ENCODE results near the gene GNG7. TPM values are rescaled to one million over a fixed set of nuclear protein-coding genes. Genes with fewer than 3 reads are reported as not detected.

The GNG7 gene
- 1 to 10 TPM; 5.3 to 7.1 (median 5.5) TPM for polyA plus RNA-seq (ENCODE audit: insufficient read length in 4 of 4)

DNA sequence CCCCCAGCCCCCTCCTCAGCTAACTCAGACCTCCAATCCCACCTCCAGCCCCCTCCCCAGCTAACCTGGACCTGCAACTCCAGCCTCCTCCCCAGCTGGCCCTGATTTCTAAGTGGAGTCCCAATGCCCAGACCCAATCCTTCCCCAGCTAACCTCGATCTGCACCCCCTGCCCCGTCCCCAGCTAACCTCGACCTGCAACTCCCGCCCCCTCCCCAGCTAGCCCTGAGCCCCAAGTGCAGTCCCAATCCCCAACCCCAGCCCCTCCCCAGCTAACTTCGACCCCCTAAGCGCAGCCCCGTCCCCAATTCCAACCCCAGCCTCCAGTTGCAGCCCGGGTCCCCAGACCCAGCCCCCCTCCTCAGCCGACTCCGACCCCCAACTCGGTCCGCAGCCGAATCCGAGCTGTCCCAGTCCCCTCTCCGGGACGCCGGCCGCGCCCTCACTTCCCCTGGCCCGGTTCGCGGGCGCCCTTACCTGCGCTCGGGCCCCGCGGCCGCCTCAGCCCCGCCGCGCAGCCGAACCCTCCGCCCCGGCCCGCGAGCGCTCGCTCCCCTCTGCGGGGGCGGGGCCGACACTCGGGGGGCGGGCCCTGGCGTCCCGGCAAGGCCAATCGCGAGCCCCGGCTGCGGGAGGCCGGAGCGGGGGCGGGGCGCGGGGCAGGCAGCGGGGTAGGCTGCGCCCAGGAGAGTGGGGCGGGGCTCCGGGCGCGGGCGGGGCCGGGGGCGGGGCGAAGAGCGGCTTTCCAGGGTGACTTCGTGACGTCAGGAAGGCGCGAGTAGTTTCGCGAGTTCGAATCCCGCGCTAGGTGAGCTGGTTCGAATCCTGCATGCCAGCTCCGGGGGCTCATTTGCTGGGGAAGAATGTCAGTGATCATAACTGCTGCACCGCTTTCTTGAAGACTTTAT lies at the start of gene GNG7:
Gene GNG7, minus strand, starts transcription at position 525 of the 907 bp plus-strand sequence. CDS start 182,006 bp downstream, outside the sequence.
- peak; percentile 53 to 79 (median 76) for DNase-seq (ENCODE audit: low read depth in 4 of 4, low spot score in 3 of 4)

DNA sequence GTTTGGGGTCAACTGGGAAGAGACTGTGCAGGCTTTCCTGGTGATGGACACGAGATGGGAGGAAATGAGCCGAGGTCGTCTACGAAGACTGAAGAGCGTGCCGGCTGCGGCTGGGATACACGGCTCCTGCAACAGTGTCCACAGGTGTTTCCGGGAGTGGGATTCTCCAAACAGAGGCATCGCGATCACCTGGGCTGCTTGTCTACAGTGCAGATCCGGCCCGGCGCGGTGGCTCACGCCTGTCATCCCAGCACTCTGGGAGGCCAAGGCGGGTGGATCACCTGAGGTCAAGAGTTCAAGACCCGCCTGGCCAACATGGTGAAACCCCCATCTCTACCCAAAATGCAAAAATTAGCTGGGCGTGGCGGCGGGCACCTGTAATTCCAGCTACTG lies 48.9 kb upstream of the GNG7 start:
- DNase-seq (ENCODE audit: low read depth in 4 of 4, low spot score in 3 of 4) = no peak

DNA sequence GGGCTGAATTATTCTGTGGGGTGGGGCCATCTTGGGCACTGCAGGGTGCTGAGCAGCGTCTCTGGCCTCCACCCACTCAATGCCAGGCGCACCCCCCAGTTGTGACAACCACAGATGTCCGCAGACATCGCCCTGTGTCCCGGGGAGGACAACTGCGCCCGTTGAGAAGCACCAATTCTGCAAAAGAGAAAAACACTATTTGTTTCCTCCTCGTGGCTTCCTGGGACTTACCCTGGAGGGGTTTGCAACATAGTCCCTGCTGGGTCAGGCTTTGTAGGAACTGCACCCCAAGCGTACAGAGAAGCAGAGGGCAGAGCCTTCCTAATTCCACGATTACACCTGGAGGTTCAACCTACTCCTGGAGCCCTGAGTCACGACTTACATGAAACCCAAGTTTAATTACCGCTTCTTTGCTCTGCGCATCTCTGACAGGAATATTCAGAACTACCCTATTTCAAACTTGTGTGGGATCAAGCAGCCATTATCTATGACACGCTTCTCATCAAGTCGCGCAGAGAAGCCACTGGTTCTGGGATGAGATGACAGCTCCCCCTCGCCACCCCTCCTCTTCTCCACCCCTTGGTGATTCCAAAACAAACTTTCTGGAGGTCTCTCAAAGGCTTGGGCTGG lies 48.4 kb upstream of the GNG7 start:
- no peak for DNase-seq (ENCODE audit: low read depth in 4 of 4, low spot score in 3 of 4)

DNA sequence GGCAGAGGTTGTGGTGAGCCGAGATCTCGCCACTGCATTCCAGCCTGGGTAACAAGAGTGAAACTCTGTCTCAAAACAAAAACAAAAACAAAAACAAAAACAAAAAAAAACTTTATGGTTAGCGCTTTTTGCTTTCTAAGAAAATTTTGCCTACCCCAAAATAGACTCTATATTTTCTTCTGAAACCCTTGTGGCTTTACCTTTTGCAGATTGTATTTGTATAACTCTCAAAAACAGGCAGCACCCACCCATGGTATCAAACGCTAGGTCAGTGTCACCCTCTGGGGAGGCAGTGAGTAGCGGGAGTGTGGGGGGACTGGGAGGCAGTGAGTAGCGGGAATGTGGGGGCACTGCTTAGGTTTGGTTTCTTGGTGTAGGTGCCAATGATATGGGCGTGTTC lies 44.9 kb upstream of the GNG7 start:
- DNase-seq (ENCODE audit: low read depth in 4 of 4, low spot score in 3 of 4) = no peak

DNA sequence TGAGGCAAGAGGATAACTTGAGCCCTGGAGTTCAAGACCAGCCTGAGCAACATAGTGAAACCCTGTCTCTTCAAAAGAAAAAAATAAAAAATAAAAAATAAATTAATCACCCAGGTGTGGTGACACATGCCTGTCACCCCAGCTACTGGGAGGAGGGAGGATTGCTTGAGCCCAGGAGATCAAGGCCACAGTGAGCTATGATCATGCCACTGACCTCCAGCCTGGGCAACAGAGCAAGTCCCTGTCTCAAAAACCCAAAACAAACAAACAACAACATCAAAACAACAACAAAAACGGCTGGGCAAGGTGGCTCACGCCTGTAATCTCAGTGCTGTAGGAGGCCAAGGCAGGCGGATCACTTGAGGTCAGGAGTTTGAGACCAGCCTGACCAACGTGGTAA lies 41.6 kb upstream of the GNG7 start:
- no peak for DNase-seq (ENCODE audit: low read depth in 4 of 4, low spot score in 3 of 4)

DNA sequence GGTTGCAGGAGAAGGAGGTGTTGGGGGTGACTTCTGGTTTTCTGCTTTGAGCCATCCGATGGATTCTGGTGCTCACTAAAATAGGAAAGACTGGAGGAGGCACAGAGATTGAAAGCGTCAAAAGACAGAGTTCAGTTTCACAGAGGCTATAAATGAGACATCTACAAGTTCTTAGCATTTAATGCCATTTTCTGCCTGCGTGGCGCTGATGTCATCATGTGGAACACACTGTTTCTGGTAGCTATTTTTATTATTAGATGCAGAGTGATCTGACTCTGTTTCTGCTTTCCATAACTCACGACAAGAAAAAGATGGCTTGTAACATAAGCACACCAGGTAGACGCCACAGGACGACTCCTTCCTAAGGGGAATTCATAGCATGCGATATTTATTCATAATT lies 40.6 kb upstream of the GNG7 start:
- DNase-seq (ENCODE audit: low read depth in 4 of 4, low spot score in 3 of 4) = no peak

DNA sequence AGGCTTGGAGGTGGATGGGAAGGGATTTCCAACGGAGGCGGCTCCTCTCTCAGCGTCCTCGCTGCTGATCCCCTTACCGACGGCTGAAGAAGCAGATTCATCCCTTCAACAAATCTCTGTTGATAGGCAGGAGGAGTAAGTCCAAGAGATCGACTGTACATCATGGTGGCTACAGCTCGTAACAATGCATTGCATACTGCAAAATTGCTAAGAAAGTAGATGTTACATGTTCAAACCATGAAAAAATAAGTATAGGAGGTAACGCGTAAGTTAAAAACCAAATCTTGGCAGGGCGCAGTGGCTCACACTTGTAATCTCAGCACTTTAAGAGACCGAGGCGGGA lies 37.8 kb upstream of the GNG7 start:
- no peak for DNase-seq (ENCODE audit: low read depth in 4 of 4, low spot score in 3 of 4)

DNA sequence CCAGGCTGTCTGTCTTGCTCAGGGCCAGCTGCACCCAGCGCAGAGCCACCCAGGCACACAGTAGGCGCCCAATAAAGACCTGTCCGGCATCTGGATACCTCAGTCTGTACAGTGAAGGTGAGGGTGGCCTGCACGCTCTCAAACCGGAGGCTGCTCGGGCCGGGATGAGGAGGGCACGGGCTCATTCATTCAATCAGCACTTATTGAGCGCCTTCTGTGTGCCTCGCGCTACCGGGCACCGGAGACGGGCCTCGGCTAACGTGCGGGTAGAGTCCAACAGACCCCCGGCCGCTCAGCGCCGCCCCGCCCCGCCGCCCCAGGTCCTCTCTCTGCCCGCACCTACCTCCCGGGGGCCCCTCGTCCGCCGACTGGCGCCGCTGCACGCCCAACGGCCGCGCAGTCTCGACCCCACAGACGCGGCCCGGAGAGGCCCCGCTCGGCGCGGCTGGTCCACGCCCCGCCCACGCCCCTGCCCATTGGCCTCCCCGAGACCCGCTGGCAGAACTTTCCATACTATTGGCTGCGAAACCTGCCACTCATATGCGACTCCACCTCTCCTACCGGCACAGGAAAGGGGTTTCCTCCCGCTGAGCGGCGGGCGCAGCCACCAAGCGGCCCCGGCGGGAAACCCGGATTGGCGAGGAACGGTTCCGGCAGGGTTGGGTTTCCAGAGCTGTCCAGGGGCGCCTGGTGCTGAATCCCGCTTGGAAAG lies 37.3 kb upstream of the GNG7 start, which contains the start of gene SLC39A3:
Gene SLC39A3, minus strand, starts transcription at position 416 of the 712 bp plus-strand sequence. CDS start 2,760 bp downstream, outside the sequence.
- peak; percentile 95 to 98 (median 96) for DNase-seq (ENCODE audit: low read depth in 4 of 4, low spot score in 3 of 4)

DNA sequence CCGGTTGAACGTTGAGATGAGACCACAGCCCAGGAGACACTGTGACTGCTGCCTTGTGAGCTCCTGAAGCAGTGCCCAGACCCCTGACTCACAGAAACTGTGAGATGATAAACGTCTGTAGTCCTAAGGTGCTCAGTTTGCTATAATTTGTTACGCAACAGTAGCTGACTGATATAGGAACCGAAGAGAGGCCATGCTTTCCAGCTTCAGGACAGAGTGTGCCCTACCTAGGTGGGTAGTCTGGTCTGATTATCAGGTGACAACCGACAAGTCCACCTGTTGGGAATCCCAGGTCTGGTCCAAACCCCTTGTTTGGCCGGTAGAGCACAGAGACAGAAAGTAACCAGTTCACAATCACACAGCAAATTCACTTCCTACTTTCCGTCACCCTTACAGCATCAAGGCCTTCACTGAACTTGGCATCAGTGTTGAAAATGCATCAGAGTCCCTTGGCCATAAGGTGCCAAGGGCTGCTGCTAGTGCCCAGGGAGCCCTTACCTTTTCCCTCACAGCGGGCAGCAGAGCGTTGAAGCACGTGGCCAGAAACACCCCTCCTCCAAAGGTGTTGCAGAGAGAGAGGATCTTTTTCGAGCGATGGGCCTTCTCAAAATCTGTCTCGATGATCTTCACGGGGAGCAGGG lies 34.2 kb upstream of the GNG7 start:
- no peak for DNase-seq (ENCODE audit: low read depth in 4 of 4, low spot score in 3 of 4)

DNA sequence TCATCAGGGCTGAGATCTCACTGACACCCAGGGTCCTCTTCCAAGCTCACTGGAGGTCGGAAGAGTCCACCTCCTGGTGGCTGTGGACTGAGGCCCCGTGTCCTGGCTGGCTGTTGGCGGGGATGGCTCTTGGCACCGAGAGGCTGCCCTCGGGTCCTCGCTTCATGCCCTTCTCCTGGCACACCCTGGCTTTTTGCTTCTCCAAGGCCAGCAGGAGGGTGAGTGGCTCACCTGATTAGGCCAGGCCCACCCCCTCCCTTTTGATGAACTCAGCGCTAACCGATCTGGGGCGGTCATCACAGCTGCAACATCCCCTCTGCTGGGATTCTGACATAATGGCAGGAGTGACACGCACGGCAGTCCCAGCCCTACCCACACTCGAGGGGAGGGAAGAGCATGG lies 32.9 kb upstream of the GNG7 start:
- no peak for DNase-seq (ENCODE audit: low read depth in 4 of 4, low spot score in 3 of 4)

DNA sequence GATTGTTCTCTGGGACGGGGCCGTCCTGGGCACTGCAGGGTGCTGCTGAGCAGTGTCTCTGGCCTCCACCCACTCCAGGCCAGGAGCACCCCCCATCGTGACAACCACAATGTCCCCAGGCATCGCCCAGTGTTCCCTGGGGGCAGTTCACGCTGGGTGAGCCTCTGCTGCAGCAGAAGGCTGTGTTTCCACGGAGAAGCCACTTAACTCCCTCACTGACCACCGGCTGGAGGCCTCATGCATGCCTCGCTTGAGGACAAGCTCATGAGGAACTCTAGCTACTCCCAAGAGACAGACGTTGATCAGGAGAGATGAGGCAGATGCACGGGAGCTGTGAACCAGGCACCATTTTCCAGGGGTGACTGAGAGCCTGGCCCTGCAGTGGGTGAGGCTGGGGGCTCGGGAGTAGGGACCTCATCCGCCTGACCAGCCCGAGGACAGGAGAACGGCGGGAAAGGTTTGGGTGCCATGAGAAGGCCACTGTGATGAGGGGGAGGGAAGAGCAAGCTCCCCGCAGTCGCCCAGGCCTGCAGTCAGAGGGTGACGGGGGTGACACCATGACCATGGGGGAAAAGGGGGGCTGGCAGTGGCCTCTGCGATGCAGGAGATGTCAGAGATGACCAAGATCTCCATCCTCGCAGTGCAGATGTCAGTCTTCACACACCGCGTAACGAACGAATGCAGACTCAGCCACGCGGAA lies 32.2 kb upstream of the GNG7 start:
- DNase-seq (ENCODE audit: low read depth in 4 of 4, low spot score in 3 of 4) = no peak

DNA sequence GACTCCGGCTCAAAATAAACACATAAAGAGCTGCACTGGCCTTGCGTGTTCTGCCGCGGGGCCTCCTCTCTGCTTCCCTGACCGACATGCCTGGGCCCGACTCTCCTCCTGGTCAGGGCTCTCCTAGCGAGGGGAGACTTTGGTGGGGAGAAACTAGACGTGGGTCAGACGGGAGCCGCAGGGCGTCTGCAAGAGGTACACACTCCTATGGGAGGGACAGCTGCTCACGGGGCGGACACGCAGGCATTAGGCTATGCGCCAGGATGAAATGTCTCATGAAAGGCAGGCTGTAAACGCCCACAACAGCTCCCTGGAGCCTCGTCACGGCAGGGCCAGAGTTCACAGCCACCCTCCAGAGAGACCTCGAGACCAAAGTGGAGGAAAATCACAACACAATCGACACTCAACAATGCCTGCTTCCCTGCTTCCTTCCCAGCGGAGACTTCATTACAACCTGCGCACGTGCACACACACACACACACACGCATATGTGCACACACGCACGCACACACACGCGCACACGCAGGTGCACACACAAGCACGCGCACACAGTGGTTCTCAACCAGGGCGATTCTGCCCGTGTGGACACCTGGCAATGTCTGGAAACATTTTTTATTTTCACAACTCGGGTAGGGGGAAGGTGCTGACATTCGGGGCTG lies 31.6 kb upstream of the GNG7 start:
- DNase-seq (ENCODE audit: low read depth in 4 of 4, low spot score in 3 of 4) = no peak

DNA sequence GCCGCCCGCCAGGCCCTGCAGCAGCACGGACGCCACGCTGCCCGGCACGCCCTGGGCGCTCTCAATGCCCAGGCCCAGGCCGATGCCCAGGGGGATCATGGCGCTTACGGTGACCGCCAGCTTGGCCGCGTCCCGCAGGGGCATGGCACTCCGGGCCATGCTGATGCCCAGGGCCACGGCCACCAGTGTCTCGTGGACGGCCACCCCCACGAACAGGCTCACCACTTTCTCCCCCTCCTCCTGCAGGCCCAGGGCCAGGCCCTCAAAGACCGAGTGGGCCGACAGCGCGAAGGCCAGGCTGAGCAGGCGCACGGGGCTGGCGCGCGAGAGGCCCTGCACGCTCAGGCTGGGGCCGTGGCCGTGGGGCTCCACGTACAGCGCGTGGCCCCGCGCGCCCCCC lies 30.4 kb upstream of the GNG7 start:
- DNase-seq (ENCODE audit: low read depth in 4 of 4, low spot score in 3 of 4) = no peak

DNA sequence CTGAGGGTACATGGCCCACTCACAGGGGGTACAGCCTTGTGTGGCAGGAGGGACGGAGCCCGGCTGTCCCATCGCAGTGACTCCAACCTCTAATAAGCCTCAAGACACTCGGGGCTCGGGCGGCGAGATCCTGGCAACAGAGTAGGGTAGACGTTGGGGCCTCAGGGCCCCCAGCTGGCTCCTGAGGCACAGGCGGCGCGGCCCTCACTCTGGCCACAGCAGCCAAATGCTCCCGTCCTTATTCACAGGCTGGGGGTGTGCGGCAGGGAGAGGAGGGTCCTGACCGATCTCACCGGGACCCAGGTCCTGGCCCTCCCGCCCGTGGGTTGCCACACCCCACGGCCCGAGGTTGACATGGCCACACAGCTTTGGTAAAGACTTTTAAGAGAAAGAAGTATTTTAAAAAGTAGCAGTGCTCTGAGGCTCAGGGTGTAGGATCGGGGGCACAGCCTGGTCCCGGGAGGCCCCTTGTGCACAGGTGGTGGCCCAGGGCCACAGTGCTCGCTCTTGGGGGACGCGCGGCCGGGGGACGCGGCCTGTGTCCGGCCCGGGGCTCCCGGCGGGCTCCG lies 29.7 kb upstream of the GNG7 start:
- no peak for DNase-seq (ENCODE audit: low read depth in 4 of 4, low spot score in 3 of 4)

DNA sequence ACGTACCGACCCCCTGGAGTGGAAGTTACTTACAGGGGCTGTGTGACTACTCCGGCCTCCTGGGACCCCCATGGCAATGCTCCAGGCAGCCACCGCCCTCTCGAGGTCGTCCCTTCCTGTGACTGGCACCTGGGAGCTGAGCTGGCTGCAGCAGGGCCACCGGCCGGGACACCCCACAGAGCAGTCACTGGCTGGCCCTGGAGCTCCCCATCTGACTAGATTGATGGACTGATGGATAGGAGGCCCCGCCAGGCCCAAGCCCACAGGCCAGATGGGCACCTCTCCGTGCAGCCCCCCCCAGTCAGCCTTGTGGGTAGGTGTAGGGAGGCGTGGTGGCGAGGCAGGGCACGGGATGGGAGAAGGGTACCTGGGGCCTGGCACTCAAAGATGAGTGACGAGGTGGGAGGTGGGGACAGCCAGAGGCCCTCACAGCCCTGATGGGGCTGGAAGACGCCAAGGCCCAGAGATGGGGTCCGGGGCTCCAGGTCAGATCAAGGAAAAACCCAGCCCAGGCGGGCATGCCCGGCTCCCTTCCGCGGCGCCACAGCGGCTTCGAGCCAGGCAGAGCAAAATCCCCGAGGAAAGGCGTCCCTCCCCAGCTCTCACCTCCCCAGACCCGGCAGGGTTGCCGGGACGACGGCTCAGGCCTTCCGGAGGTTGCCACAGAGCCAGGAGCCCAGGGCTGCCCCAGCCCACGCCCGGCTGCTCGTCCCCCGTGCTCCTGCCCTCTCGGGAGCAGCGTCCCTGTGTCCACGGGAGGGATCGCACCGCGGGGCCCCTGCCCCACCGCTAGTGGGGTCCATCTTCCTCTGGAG lies 28.9 kb upstream of the GNG7 start:
- DNase-seq (ENCODE audit: low read depth in 4 of 4, low spot score in 3 of 4) = no peak

DNA sequence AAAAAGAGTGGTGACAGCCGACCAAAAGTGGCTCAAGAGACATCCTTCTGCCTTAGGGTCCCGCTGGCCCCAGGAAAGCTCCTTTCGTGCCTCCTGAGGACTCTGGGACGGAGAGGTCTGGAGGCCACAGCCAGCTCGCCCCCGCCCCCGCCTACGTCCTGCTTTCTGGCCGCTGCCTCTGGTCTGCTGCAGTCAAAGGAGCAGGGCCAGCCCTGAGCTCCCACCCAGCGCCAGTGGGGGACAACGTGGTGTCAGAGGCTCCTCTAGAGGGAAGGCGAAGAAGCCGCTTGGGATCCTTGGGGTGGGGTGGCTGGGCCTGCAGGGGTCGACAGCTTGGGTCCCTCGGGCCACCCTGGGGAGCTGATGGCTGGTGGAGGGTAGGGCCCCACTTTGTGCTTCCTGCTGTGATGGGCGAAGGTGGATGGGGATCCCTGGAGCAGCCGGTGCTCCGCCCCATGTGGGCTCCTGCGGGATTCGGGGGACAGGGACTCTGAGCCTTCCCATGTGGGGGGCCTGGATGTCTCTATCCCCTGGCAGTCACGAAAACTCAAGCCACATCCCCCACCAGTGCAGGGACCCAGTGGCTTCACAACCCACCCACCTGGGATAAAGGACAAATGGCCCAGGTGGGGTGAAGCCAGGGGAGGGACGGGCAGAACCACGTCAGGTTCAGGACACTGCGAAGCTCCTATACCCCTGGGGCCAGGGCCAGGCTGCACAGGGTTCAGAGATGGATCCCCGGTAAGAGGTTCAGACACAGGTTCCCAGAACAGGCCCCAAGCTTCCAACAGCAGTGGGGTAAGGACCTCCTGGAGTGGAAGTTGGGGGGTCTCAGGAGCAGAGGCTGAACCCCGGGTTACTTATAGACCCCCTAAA lies 27.7 kb upstream of the GNG7 start:
- DNase-seq (ENCODE audit: low read depth in 4 of 4, low spot score in 3 of 4) = no peak

DNA sequence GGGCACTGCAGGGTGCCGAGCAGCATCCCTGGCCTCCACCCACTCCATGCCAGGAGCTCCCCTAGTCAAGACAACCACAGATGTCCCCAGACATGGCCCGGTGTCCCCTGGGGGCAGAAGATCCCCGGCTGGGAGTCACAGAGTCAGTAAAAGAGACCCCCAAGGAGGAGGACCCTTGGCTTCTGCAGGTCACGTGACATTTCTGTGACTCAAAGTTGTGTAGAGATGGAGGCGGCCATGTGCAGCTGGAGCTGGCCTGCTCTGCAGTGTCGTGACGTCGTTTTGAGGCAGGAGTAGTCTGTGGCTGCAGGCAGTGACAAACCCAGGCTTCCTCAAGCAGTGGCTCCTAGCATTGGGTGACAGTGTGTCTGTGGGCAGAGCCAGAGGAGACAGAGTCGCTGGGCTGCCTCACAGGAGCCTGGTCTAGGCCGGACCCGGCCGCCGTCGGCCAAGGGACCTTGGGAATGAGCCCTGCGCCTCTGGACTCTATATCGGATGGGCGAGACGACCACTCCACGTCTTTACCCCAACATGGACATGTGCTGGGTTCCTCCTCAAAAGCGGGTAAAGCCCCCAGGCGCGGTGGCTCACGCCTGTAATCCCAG lies 26.4 kb upstream of the GNG7 start:
- DNase-seq (ENCODE audit: low read depth in 4 of 4, low spot score in 3 of 4) = no peak
